ENCODE measurements around the gene CACNA1S.

CACNA1S gene

GRCh38 chr1:201122321-201122957 lies 10.2 kb upstream of the CACNA1S start:
- no peaks in the 10 kb centered on the region; the same call in none of the 2 replicates for H3K27me3 ChIP-seq (replicated peaks; ENCODE audit: control insufficient read depth, insufficient read depth, low read length)
- no peak for DNase-seq (ENCODE audit: extremely low read depth, insufficient read length)
- TF ChIP-seq CTCF (IDR thresholded peaks at IDR 0.05; ENCODE audit: insufficient read depth, low read length, poor library complexity, severe bottlenecking), result no peak

DNA sequence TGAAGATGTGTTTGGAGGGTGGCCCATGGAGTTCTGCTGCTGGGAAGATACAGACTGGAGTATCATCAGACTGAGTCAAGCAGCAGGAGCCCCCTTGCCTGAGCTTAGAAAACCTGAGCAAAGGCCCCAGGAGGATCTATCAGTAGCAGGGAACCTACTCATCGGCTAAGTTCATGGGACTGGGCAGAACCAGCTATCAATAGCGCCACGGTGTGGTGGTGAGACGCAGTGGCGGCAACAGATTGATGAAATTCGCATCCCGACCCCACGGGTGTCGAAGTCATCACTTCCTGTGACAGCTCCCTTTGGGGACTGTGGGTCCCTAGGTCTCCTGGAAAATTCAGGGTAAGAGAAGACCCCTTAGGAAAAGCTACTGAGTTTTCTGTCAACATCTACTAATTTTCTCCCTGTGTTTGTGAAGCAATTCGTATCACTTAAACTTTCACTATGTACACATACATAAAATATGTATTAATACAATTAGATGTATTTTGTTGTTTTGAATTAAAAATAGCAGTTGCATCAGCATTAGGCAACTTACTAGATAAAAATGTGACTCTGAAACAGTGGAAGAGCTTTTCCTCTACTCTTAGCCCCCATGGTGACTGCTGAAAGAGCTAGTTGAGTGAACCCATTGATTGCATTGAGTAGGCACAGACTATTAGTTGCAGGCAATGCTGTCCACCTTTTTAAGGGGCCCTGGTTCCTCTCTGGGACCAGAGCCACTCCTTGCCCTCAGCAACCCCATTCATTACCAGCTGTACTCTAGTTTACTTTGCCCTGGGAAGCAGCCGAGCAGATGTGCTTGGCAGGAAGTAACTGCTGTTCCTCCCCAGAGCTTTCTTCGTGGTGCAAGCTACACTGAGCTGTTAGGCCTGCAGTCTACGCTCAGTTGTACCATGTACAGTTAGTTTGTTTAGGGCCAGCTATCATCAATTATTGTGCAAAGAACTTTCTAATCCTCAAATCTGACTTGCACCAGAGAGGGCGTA lies 7.3 kb upstream of the CACNA1S start:
- DNase-seq (ENCODE audit: extremely low read depth, insufficient read length), result no peak
- H3K4me3 ChIP-seq (replicated peaks; ENCODE audit: low read depth, low read length), result no peak overlapping the region

More at GRCh38 chr1:201122321-201122957, 10.2 kb upstream of the CACNA1S start:
- Histone ChIP-seq H3K36me3 (ENCODE audit: control insufficient read depth, insufficient read depth, low read length) (no peaks in the 10 kb centered on the region), H3K4me3 (replicated peaks; ENCODE audit: low read depth, low read length) (no peak overlapping the region)

DNA sequence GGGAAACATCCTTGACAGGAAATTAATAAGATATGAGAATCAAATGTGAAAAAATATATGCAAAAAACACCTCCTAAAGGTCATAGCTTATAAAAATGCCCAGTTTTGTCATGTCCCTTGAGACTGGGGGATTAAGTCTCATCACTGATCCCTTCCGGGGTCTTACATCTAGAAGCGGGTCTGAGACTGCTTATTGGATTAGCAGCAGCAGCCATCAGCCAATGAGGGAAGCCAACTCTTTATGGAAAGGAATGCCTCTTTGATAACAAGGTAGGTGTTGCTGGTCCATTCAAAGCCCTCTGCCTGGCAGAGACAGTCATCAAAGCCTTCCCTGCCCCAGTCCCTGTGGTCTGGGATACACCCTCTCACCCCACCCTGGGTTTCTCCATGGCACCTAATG lies 3.9 kb upstream of the CACNA1S start:
- TF ChIP-seq CTCF (IDR thresholded peaks at IDR 0.05; ENCODE audit: insufficient read depth, low read length, poor library complexity, severe bottlenecking), result no peak
- H3K4me3 ChIP-seq (replicated peaks; ENCODE audit: low read depth, low read length), result no peak overlapping the region
- no peaks in the 10 kb centered on the region; the same call in 1 of the 2 replicates for H3K27me3 ChIP-seq (replicated peaks; ENCODE audit: control insufficient read depth, insufficient read depth, low read length)
- H3K36me3 ChIP-seq (ENCODE audit: control insufficient read depth, insufficient read depth, low read length), result no peaks in the 10 kb centered on the region
- no peak for DNase-seq (ENCODE audit: extremely low read depth, insufficient read length)

More for the DNA sequence above, 7.3 kb upstream of the CACNA1S start:
- Histone ChIP-seq H3K27me3 (replicated peaks; ENCODE audit: control insufficient read depth, insufficient read depth, low read length) (no peaks in the 10 kb centered on the region; the same call in 1 of the 2 replicates), H3K36me3 (ENCODE audit: control insufficient read depth, insufficient read depth, low read length) (no peaks in the 10 kb centered on the region)
- TF ChIP-seq CTCF (IDR thresholded peaks at IDR 0.05; ENCODE audit: insufficient read depth, low read length, poor library complexity, severe bottlenecking), result peak; percentile 82

- no peak for TF ChIP-seq CTCF (IDR thresholded peaks at IDR 0.05; ENCODE audit: insufficient read depth, low read length, poor library complexity, severe bottlenecking)
- Histone ChIP-seq H3K36me3 (ENCODE audit: control insufficient read depth, insufficient read depth, low read length) (no peaks in the 10 kb centered on the region), H3K4me3 (replicated peaks; ENCODE audit: low read depth, low read length) (no peak overlapping the region), H3K27me3 (replicated peaks; ENCODE audit: control insufficient read depth, insufficient read depth, low read length) (no peaks in the 10 kb centered on the region; the same call in 1 of the 2 replicates)
- no peak for DNase-seq (ENCODE audit: extremely low read depth, insufficient read length)
These were observed 3.2 kb upstream of the CACNA1S start for GRCh38 chr1:201115390-201115937.

- peak; percentile 78 for TF ChIP-seq CTCF (IDR thresholded peaks at IDR 0.05; ENCODE audit: insufficient read depth, low read length, poor library complexity, severe bottlenecking)
- peak; percentile 67 for DNase-seq (ENCODE audit: extremely low read depth, insufficient read length)
- Histone ChIP-seq H3K36me3 (ENCODE audit: control insufficient read depth, insufficient read depth, low read length) (no peaks in the 10 kb centered on the region), H3K27me3 (replicated peaks; ENCODE audit: control insufficient read depth, insufficient read depth, low read length) (no peaks in the 10 kb centered on the region; the same call in 1 of the 2 replicates), H3K4me3 (replicated peaks; ENCODE audit: low read depth, low read length) (peak overlapping the region; percentile 33)
These were observed 2.3 kb upstream of the CACNA1S start for GRCh38 chr1:201114245-201115131.

All from GM06990 (cell line).